Purkinje cell (primary cell): ENCODE measurements around the gene PRSS58. TPM values are rescaled to one million over a fixed set of nuclear protein-coding genes. Genes with fewer than 3 reads are reported as not detected.

Experiments used
- polyA plus RNA-seq: library from polyadenylated mRNA; unstranded; fragments of >200 nt; fragmentation: Nextera tagmentation; gene quantifications from 2 replicates; pipeline ENCODE4 v1.2.1, GENCODE V29; 2014

The PRSS58 gene, protein sequence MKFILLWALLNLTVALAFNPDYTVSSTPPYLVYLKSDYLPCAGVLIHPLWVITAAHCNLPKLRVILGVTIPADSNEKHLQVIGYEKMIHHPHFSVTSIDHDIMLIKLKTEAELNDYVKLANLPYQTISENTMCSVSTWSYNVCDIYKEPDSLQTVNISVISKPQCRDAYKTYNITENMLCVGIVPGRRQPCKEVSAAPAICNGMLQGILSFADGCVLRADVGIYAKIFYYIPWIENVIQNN
- not detected in 2 replicates for polyA plus RNA-seq

DNA sequence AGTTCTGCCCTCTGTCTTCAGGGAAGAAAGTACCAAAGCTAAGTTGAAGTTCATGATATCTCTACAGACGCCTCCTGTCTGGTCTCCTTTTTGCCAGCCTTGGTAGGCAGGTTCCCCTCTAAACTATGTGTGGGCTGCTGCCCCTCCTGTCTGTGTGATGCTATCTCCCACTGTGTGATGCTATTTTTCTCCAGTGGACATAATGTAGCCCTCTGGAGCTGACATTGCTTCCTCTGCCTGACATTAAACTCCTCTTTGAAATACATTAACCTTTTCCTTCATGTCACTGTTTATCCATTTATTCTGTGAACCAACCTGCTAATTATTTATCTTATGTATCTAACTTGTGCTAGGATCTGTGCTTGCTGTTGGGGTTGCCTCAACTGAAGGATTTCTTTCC is at the start of gene PRSS58:
Gene PRSS58, minus strand, starts transcription at position 101 of the 400 bp plus-strand sequence. CDS start 351 bp downstream, outside the sequence.

Other genes with a start within 250 kb of the PRSS58 start
- gene MGAM2, start 146.3 kb downstream of the PRSS58 start, polyA plus RNA-seq: not detected in 2 replicates